ENCODE measurements around the gene KIF16B.

- TF ChIP-seq ATF1 (CRISPR knock-in tag; IDR thresholded peaks at IDR 0.05) (no peak), SCMH1 (CRISPR knock-in tag; IDR thresholded peaks at IDR 0.05; ENCODE audit: borderline replicate concordance) (no peak), SIN3B (IDR thresholded peaks at IDR 0.05; ENCODE audit: low read length) (no peak), POLR2A (IDR thresholded peaks at IDR 0.05; ENCODE audit: insufficient read depth in 1 of 2, low read depth in 2 of 2, low read length in 2 of 2) (no peak), ZFP36 (IDR thresholded peaks at IDR 0.05; ENCODE audit: borderline replicate concordance, low read depth, low read length, partially characterized antibody) (no peak), RAD21 (CRISPR knock-in tag; IDR thresholded peaks at IDR 0.05) (no peak)
- TF ChIP-seq, protein P1, sequence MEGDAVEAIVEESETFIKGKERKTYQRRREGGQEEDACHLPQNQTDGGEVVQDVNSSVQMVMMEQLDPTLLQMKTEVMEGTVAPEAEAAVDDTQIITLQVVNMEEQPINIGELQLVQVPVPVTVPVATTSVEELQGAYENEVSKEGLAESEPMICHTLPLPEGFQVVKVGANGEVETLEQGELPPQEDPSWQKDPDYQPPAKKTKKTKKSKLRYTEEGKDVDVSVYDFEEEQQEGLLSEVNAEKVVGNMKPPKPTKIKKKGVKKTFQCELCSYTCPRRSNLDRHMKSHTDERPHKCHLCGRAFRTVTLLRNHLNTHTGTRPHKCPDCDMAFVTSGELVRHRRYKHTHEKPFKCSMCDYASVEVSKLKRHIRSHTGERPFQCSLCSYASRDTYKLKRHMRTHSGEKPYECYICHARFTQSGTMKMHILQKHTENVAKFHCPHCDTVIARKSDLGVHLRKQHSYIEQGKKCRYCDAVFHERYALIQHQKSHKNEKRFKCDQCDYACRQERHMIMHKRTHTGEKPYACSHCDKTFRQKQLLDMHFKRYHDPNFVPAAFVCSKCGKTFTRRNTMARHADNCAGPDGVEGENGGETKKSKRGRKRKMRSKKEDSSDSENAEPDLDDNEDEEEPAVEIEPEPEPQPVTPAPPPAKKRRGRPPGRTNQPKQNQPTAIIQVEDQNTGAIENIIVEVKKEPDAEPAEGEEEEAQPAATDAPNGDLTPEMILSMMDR (CRISPR knock-in tag; IDR thresholded peaks at IDR 0.05) = no peak
- TF ChIP-seq, protein P2, sequence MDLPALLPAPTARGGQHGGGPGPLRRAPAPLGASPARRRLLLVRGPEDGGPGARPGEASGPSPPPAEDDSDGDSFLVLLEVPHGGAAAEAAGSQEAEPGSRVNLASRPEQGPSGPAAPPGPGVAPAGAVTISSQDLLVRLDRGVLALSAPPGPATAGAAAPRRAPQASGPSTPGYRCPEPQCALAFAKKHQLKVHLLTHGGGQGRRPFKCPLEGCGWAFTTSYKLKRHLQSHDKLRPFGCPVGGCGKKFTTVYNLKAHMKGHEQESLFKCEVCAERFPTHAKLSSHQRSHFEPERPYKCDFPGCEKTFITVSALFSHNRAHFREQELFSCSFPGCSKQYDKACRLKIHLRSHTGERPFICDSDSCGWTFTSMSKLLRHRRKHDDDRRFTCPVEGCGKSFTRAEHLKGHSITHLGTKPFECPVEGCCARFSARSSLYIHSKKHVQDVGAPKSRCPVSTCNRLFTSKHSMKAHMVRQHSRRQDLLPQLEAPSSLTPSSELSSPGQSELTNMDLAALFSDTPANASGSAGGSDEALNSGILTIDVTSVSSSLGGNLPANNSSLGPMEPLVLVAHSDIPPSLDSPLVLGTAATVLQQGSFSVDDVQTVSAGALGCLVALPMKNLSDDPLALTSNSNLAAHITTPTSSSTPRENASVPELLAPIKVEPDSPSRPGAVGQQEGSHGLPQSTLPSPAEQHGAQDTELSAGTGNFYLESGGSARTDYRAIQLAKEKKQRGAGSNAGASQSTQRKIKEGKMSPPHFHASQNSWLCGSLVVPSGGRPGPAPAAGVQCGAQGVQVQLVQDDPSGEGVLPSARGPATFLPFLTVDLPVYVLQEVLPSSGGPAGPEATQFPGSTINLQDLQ (CRISPR knock-in tag; IDR thresholded peaks at IDR 0.05) = no peak
These were observed 326.4 kb downstream of the KIF16B start for GRCh38 chr20:16246870-16247269.
